NCI-H187 (cell line): Measurements from ENCODE around the gene PLCL1.
A peak's percentile ranks its signal among the peaks of the same experiment; 100 is the strongest.

ENCODE experiments used
- DNase-seq, 2 experiments: peaks; one replicate each; lab custom pipeline; 2025; lab: John Stamatoyannopoulos, UW

Gene PLCL1

GRCh38 chr2:197804049-197804757, at the start of gene PLCL1:
Gene PLCL1 (plus strand): TSS chr2:197804593.
- DNase-seq, result peak; percentile 27 to 70

- no peak for DNase-seq
These were observed 45.4 kb upstream of the PLCL1 start for GRCh38 chr2:197759013-197759412.

- DNase-seq, result no peak
These were observed 44.6 kb upstream of the PLCL1 start for GRCh38 chr2:197759625-197760292.

- no peak for DNase-seq
These were observed 44.1 kb upstream of the PLCL1 start for GRCh38 chr2:197760293-197760657.

- DNase-seq, result no peak
These were observed 26.5 kb upstream of the PLCL1 start for GRCh38 chr2:197777823-197778407.

- no peak for DNase-seq
These were observed 25.1 kb upstream of the PLCL1 start for GRCh38 chr2:197779261-197779660.

GRCh38 chr2:197782126-197782525, 22.3 kb upstream of the PLCL1 start:
- DNase-seq, result no peak

GRCh38 chr2:197784956-197785941, 19.1 kb upstream of the PLCL1 start, which contains the start of gene BOLL:
Gene BOLL (minus strand): TSS chr2:197785319. CDS start chr2:197781850, 3,469 bp downstream.
- DNase-seq, result no peak

- no peak for DNase-seq
These were observed 18.1 kb upstream of the PLCL1 start for GRCh38 chr2:197786010-197786877.

GRCh38 chr2:197793456-197793855, 10.9 kb upstream of the PLCL1 start:
- no peak for DNase-seq

- DNase-seq, result no peak
These were observed 9.1 kb upstream of the PLCL1 start for GRCh38 chr2:197795277-197795676.

- no peak for DNase-seq
These were observed 6.2 kb upstream of the PLCL1 start for GRCh38 chr2:197798187-197798586.

GRCh38 chr2:197799068-197799467, 5.3 kb upstream of the PLCL1 start:
- no peak for DNase-seq

- no peak for DNase-seq
These were observed 4.3 kb upstream of the PLCL1 start for GRCh38 chr2:197800091-197800490.

GRCh38 chr2:197801033-197801432, 3.4 kb upstream of the PLCL1 start:
- no peak for DNase-seq

GRCh38 chr2:197803033-197803444, 1.4 kb upstream of the PLCL1 start:
- no peak for DNase-seq

GRCh38 chr2:197804758-197805714, 643 bp downstream of the PLCL1 start:
- no peak for DNase-seq

GRCh38 chr2:197805715-197806633, 1.6 kb downstream of the PLCL1 start:
- DNase-seq, result no peak

GRCh38 chr2:197809064-197809463, 4.7 kb downstream of the PLCL1 start:
- DNase-seq, result no peak
